Lower leg skin (tissue), 3 donors: Measurements from ENCODE around the gene TULP4.

Source experiments
- POLR2A ChIP-seq, 2 donors: fragments of 450-650 bp; IDR thresholded peaks; one replicate each; pipeline ENCODE4 v1.6.1; 2016 to 2017; ENCODE audit warnings: antibody characterized with exemption in 2 of 2, mild to moderate bottlenecking in 1 of 2, moderate library complexity in 1 of 2
- TF ChIP-seq, protein P1 (sequence below), 3 donors: fragments of 450-650 bp; IDR thresholded peaks; one replicate each; pipeline ENCODE4 v1.5.1; 2016; ENCODE audit warnings: antibody characterized with exemption in 3 of 3, mild to moderate bottlenecking in 3 of 3, moderate library complexity in 2 of 3

DNA sequence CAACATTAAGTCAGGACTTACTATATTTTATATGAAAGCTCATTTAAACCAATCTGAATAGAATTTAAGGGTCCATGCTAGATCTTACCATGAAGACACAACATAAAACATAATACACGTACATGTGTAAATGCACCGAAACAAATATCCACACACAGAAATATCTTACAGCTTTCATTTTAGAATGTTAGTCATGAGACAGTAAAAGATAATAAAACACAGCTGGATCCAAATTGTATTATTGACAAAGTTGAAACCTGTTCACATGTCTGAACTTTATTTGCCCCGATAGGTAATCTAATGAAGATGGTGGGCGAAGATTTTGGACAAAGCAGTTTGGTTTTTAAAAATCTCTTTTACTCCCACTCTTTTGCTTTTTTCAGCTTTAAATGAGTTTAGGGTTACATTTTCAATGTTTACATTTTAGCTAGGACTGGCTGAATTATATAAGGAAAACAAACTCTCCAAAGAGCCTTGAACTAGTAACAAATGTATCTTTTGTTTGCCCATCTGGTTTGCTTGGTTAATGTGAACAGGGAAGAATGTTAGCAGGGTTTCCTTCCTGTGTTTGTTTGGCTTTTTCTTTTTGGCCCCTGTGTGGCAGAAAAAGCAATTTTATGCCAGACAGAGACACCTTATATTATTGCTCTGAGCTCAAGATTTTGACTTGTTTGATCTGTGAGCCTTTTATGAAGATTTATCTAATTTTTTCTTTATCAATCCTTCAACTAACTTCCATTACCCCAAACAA lies 242.5 kb downstream of the TULP4 start:
- TF ChIP-seq, protein P1, sequence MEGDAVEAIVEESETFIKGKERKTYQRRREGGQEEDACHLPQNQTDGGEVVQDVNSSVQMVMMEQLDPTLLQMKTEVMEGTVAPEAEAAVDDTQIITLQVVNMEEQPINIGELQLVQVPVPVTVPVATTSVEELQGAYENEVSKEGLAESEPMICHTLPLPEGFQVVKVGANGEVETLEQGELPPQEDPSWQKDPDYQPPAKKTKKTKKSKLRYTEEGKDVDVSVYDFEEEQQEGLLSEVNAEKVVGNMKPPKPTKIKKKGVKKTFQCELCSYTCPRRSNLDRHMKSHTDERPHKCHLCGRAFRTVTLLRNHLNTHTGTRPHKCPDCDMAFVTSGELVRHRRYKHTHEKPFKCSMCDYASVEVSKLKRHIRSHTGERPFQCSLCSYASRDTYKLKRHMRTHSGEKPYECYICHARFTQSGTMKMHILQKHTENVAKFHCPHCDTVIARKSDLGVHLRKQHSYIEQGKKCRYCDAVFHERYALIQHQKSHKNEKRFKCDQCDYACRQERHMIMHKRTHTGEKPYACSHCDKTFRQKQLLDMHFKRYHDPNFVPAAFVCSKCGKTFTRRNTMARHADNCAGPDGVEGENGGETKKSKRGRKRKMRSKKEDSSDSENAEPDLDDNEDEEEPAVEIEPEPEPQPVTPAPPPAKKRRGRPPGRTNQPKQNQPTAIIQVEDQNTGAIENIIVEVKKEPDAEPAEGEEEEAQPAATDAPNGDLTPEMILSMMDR (IDR thresholded peaks at IDR 0.05) = no peak
- TF ChIP-seq POLR2A (IDR thresholded peaks at IDR 0.05) = no peak
